Measurements from ENCODE around the gene SMIM28. TPM values are rescaled to one million over a fixed set of nuclear protein-coding genes. Genes with fewer than 3 reads are reported as not detected.

SMIM28 gene
- total RNA-seq, 2 experiments from 2014 or later: not detected

- no peak for DNase-seq (ENCODE audit: low spot score)
- H4K20me1 ChIP-seq (ENCODE audit: insufficient read depth, low read length): no peaks in the 10 kb centered on the region
- H3K9me2 ChIP-seq (ENCODE audit: insufficient read depth, low read length): no peaks in the 10 kb centered on the region
- no peak for TF ChIP-seq EZH2phosphoT487 (IDR thresholded peaks at IDR 0.05; ENCODE audit: borderline replicate concordance, low read depth, low read length)
- TF ChIP-seq CTCF (conservative IDR thresholded peaks at IDR 0.05; ENCODE audit: low read length): no peak
- H3K4me1 ChIP-seq (ENCODE audit: insufficient read depth, low read length, poor library complexity, severe bottlenecking): no peaks in the 10 kb centered on the region
- no peaks in the 10 kb centered on the region for H3K36me3 ChIP-seq (ENCODE audit: insufficient read depth, low read length)
- H2AFZ ChIP-seq (ENCODE audit: low read length): no peak overlapping the region
- no peak overlapping the region for H3K4me2 ChIP-seq (ENCODE audit: low read length)
- intact Hi-C loops (cut with micrococcal nuclease; ENCODE audit: unreplicated experiment): no loop called here
- no peak overlapping the region for H3K4me3 ChIP-seq (ENCODE audit: low read depth, low read length, poor library complexity, severe bottlenecking)
- BruUV-seq (replicated peaks): no TSS peak
- H3K9me3 ChIP-seq (ENCODE audit: low read length): no peaks in the 10 kb centered on the region
- CTCF ChIA-PET (ENCODE audit: unreplicated experiment): no interaction called here
- no peaks in the 10 kb centered on the region for H3K79me2 ChIP-seq (ENCODE audit: insufficient read depth, low read depth, low read length)
- POLR2A ChIA-PET: interaction anchor here (0.6 kb wide), 1 partner anchor 63 kb away, joined by 3 read pairs; no protein-coding TSS in a partner anchor
- no peak overlapping the region for H3K27ac ChIP-seq (ENCODE audit: low read depth, low read length, poor library complexity, severe bottlenecking)
Measured at GRCh38 chr6:138370631-138371451, 6.9 kb upstream of the SMIM28 start.

- BruUV-seq (replicated peaks): no TSS peak
- no peak for TF ChIP-seq CTCF (conservative IDR thresholded peaks at IDR 0.05; ENCODE audit: low read length)
- TF ChIP-seq EZH2phosphoT487 (IDR thresholded peaks at IDR 0.05; ENCODE audit: borderline replicate concordance, low read depth, low read length): no peak
- Histone ChIP-seq H3K36me3 (ENCODE audit: insufficient read depth, low read length) (no peaks in the 10 kb centered on the region), H3K9me3 (ENCODE audit: low read length) (no peaks in the 10 kb centered on the region), H3K27ac (ENCODE audit: low read depth, low read length, poor library complexity, severe bottlenecking) (no peak overlapping the region), H3K4me3 (ENCODE audit: low read depth, low read length, poor library complexity, severe bottlenecking) (no peak overlapping the region), H3K4me1 (ENCODE audit: insufficient read depth, low read length, poor library complexity, severe bottlenecking) (no peaks in the 10 kb centered on the region), H2AFZ (ENCODE audit: low read length) (no peak overlapping the region), H3K9me2 (ENCODE audit: insufficient read depth, low read length) (no peaks in the 10 kb centered on the region), H3K79me2 (ENCODE audit: insufficient read depth, low read depth, low read length) (no peaks in the 10 kb centered on the region), H4K20me1 (ENCODE audit: insufficient read depth, low read length) (no peaks in the 10 kb centered on the region), H3K4me2 (ENCODE audit: low read length) (no peak overlapping the region)
- POLR2A ChIA-PET: interaction anchor here (0.7 to 1.1 kb wide), 2 partner anchors 12 to 17 kb away, joined by 3 read pairs; no protein-coding TSS in a partner anchor
- intact Hi-C loops (cut with micrococcal nuclease; ENCODE audit: unreplicated experiment): no loop called here
- CTCF ChIA-PET (ENCODE audit: unreplicated experiment): no interaction called here
- no peak for DNase-seq (ENCODE audit: low spot score)
Measured at GRCh38 chr6:138371452-138371711, 6.3 kb upstream of the SMIM28 start.

GRCh38 chr6:138371720-138372119 lies 6.0 kb upstream of the SMIM28 start:
- Histone ChIP-seq H3K4me2 (ENCODE audit: low read length) (no peak overlapping the region), H3K9me3 (ENCODE audit: low read length) (no peaks in the 10 kb centered on the region)
- CTCF ChIA-PET (ENCODE audit: unreplicated experiment): interaction anchor here (0.6 kb wide), 1 partner anchor 9 kb away, joined by 3 read pairs; no protein-coding TSS in a partner anchor

More at GRCh38 chr6:138371720-138372119, 6.0 kb upstream of the SMIM28 start:
- Histone ChIP-seq H3K36me3 (ENCODE audit: insufficient read depth, low read length) (no peaks in the 10 kb centered on the region), H3K27ac (ENCODE audit: low read depth, low read length, poor library complexity, severe bottlenecking) (no peak overlapping the region), H3K9me2 (ENCODE audit: insufficient read depth, low read length) (no peaks in the 10 kb centered on the region), H2AFZ (ENCODE audit: low read length) (no peak overlapping the region), H3K4me3 (ENCODE audit: low read depth, low read length, poor library complexity, severe bottlenecking) (no peak overlapping the region), H4K20me1 (ENCODE audit: insufficient read depth, low read length) (no peaks in the 10 kb centered on the region), H3K79me2 (ENCODE audit: insufficient read depth, low read depth, low read length) (no peaks in the 10 kb centered on the region), H3K4me1 (ENCODE audit: insufficient read depth, low read length, poor library complexity, severe bottlenecking) (no peaks in the 10 kb centered on the region)
- no TSS peak for BruUV-seq (replicated peaks)
- DNase-seq (ENCODE audit: low spot score): no peak
- intact Hi-C loops (cut with micrococcal nuclease; ENCODE audit: unreplicated experiment): no loop called here
- POLR2A ChIA-PET: interaction anchor here (0.5 to 1.1 kb wide), 3 partner anchors 12 to 17 kb away, joined by 3 to 4 read pairs (median 3); no protein-coding TSS in a partner anchor
- TF ChIP-seq EZH2phosphoT487 (IDR thresholded peaks at IDR 0.05; ENCODE audit: borderline replicate concordance, low read depth, low read length) (no peak), CTCF (conservative IDR thresholded peaks at IDR 0.05; ENCODE audit: low read length) (no peak)

Data from OCI-LY7 (cell line).